Osteoblast (primary cell): Measurements from ENCODE around the gene SCAMP5. TPM values are rescaled to one million over a fixed set of nuclear protein-coding genes. Genes with fewer than 3 reads are reported as not detected.

Experiments
- DNase-seq: peaks from one replicate; pipeline ENCODE4 v3.0.0; 2011; ENCODE audit warnings: low spot score, mixed read lengths; ENCODE audit not compliant: insufficient read length; ENCODE audit errors: missing footprints
- H2AFZ ChIP-seq: 2 replicates; pipeline ENCODE4 v1.6.0; 2011; ENCODE audit warnings: mild to moderate bottlenecking, low read length
- H3K27ac ChIP-seq: 2 replicates; pipeline ENCODE4 v1.5.1; 2011; ENCODE audit warnings: mild to moderate bottlenecking, low read depth, low read length, moderate library complexity
- H3K27me3 ChIP-seq: 2 replicates; pipeline ENCODE4 v1.6.0; 2012; ENCODE audit warnings: mild to moderate bottlenecking, control low read depth, inconsistent platforms, low read length, moderate library complexity; ENCODE audit not compliant: insufficient read depth
- H3K36me3 ChIP-seq: 2 replicates; pipeline ENCODE4 v1.5.1; 2011; ENCODE audit warnings: mild to moderate bottlenecking, low read length, control low read depth, moderate library complexity; ENCODE audit not compliant: insufficient read depth
- H3K4me1 ChIP-seq: 2 replicates; pipeline ENCODE4 v1.5.1; 2011; ENCODE audit warnings: mild to moderate bottlenecking, low read length, control low read depth, moderate library complexity; ENCODE audit not compliant: insufficient read depth
- H3K4me2 ChIP-seq: 2 replicates; pipeline ENCODE4 v1.6.0; 2011; ENCODE audit warnings: mild to moderate bottlenecking, low read length; ENCODE audit not compliant: insufficient read depth
- H3K4me3 ChIP-seq: fragments of 200-600 bp; sonication (generic); 3 replicates; pipeline ENCODE4 v1.5.1; 2012; ENCODE audit warnings: mild to moderate bottlenecking, low read length, inconsistent platforms; ENCODE audit not compliant: insufficient read depth
- H3K79me2 ChIP-seq: 2 replicates; pipeline ENCODE4 v1.6.0; 2012; ENCODE audit warnings: mild to moderate bottlenecking, low read length, control low read depth, inconsistent platforms; ENCODE audit not compliant: insufficient read depth
- H3K9me3 ChIP-seq: 2 replicates; pipeline ENCODE4 v1.5.1; 2011; ENCODE audit warnings: low read depth, low read length, control low read depth
- H4K20me1 ChIP-seq: 2 replicates; pipeline ENCODE4 v1.6.0; 2012; ENCODE audit warnings: mild to moderate bottlenecking, low read length, control low read depth; ENCODE audit not compliant: insufficient read depth
- total RNA-seq: library from RNA; depleted of rRNA; stranded (reverse); fragments of >200 nt; gene quantifications from 2 replicates; pipeline ENCODE4 v1.2.3, GENCODE V29; 2012
- TF ChIP-seq, protein P1 (sequence below): IDR thresholded peaks from 2 replicates; pipeline ENCODE4 v1.5.1; 2011; ENCODE audit warnings: mild to moderate bottlenecking, low read depth, low read length, moderate library complexity; ENCODE audit errors: extremely low read depth

Gene SCAMP5
- total RNA-seq, 1 donor = 1.8 TPM

DNA sequence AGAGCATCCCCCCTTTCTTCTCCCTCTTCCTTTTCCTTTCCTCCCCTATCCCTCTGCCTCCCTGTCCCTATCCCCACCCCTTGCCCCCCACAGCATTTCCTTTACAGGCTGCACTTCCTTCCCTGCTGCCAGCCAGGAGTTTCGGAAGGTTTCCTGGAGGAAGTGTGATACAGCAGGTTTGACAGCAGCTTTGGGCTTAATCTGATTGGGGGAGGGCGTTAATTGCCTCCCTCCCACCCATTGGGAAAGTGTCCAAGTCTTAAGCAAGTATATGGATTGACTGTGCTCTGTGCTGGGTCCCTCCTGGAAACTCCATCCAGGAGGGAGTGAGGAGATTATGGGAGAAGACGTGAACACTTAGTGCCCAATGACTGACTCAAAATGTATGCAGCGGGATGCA is 1.8 kb downstream of the SCAMP5 start:
- H3K4me2 ChIP-seq = no peak overlapping the region
- H3K9me3 ChIP-seq = peaks cover 4% of the 10 kb centered on the region
- peaks cover 23% of the 10 kb centered on the region for H3K27me3 ChIP-seq
- no peaks in the 10 kb centered on the region for H3K36me3 ChIP-seq
- no peak overlapping the region for H3K27ac ChIP-seq
- H3K4me3 ChIP-seq = no peak overlapping the region
- TF ChIP-seq, protein P1, sequence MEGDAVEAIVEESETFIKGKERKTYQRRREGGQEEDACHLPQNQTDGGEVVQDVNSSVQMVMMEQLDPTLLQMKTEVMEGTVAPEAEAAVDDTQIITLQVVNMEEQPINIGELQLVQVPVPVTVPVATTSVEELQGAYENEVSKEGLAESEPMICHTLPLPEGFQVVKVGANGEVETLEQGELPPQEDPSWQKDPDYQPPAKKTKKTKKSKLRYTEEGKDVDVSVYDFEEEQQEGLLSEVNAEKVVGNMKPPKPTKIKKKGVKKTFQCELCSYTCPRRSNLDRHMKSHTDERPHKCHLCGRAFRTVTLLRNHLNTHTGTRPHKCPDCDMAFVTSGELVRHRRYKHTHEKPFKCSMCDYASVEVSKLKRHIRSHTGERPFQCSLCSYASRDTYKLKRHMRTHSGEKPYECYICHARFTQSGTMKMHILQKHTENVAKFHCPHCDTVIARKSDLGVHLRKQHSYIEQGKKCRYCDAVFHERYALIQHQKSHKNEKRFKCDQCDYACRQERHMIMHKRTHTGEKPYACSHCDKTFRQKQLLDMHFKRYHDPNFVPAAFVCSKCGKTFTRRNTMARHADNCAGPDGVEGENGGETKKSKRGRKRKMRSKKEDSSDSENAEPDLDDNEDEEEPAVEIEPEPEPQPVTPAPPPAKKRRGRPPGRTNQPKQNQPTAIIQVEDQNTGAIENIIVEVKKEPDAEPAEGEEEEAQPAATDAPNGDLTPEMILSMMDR = no peak
- no peaks in the 10 kb centered on the region for H3K79me2 ChIP-seq
- no peak overlapping the region for H2AFZ ChIP-seq
- peak; percentile 48 for DNase-seq
- no peaks in the 10 kb centered on the region for H4K20me1 ChIP-seq
- no peaks in the 10 kb centered on the region for H3K4me1 ChIP-seq

DNA sequence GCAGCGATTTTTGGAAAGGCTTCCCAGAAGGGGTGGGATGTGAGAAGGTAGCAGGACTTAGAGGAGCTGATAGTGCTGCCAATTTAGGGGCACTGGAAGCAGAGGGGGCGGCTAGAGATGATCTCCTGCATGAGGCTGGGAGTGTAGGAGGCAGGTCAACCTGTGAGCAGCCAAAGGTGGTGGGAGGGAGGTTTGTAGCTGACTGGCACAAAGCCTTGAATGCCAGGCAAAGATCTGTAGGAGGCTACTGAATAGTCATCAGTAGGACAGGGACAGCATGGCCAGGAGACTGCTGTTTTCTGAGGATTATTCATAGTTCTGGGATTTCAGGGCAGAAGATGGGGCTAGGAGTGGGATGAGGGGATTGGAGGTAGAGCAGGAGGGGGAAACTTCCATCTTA is 2.2 kb downstream of the SCAMP5 start:
- H3K4me2 ChIP-seq = no peak overlapping the region

DNA sequence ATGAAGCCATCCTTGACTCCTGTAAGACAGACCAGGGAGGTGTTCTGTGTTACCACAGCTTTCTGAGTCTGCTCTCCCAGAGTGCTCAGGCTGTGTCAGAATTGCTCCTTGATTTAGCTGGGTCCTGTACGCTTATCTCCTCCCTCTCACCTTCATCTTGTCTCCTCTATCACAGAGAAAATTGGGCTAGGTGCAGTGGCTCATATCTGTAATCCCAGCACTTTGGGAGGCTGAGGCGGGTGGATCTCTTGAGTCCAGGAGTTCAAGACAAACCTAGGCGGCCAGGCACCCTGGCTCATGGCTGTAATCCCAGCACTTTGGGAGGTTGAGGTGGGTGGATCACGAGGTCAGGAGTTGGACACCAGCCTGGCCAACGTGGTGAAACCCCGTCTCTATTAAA is 5.9 kb downstream of the SCAMP5 start:
- no peak overlapping the region for H3K27ac ChIP-seq
- no peaks in the 10 kb centered on the region for H4K20me1 ChIP-seq
- no peak overlapping the region for H3K4me3 ChIP-seq
- H3K27me3 ChIP-seq = peaks cover 17% of the 10 kb centered on the region
- H3K79me2 ChIP-seq = no peaks in the 10 kb centered on the region
- peaks cover 4% of the 10 kb centered on the region for H3K9me3 ChIP-seq
- no peak for DNase-seq
- H3K4me2 ChIP-seq = no peak overlapping the region
- H3K4me1 ChIP-seq = no peaks in the 10 kb centered on the region
- no peak overlapping the region for H2AFZ ChIP-seq
- no peaks in the 10 kb centered on the region for H3K36me3 ChIP-seq
- TF ChIP-seq, protein P1 = no peak

More for the DNA sequence above, 2.2 kb downstream of the SCAMP5 start:
- H3K79me2 ChIP-seq = no peaks in the 10 kb centered on the region
- TF ChIP-seq, protein P1 = no peak
- no peaks in the 10 kb centered on the region for H3K4me1 ChIP-seq
- H4K20me1 ChIP-seq = no peaks in the 10 kb centered on the region
- peaks cover 4% of the 10 kb centered on the region for H3K9me3 ChIP-seq
- H3K36me3 ChIP-seq = no peaks in the 10 kb centered on the region
- H3K4me3 ChIP-seq = no peak overlapping the region
- no peak overlapping the region for H2AFZ ChIP-seq
- peak; percentile 63 for DNase-seq
- peaks cover 23% of the 10 kb centered on the region for H3K27me3 ChIP-seq
- H3K27ac ChIP-seq = no peak overlapping the region

DNA sequence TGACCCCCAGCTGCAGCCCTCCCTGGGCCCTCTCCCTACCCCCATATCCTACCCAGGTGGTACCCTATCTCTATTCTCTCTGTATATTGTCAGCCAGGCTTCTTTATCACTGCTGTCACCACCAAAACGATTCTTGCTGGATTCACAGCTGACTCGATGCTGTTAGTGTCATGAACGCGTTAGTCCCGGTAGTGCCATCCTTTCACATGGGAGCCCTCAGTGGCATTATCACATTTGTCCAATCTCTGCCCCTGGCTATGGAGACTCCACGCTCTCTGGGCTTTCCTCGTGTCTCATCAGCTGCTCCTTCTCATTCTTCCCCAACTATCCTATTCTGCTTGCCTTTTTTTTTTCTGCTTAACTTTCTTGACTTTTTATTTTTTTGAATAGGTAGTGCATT is 7.0 kb downstream of the SCAMP5 start:
- Histone ChIP-seq H3K4me1 (no peaks in the 10 kb centered on the region), H4K20me1 (no peaks in the 10 kb centered on the region), H3K9me3 (peaks cover 3% of the 10 kb centered on the region), H3K36me3 (no peaks in the 10 kb centered on the region), H2AFZ (no peak overlapping the region), H3K27me3 (peaks cover 6% of the 10 kb centered on the region), H3K79me2 (no peaks in the 10 kb centered on the region), H3K4me2 (no peak overlapping the region), H3K27ac (no peak overlapping the region), H3K4me3 (no peak overlapping the region)
- DNase-seq = no peak
- TF ChIP-seq, protein P1 = no peak
